Stimulated activated CD8-positive, alpha-beta memory T cell treated with anti-CD3 and anti-CD28 coated beads, Interleukin-15, amount 100 ng/mL, for 48 hours (primary cell): Measurements from ENCODE around the gene DZIP1L.
"Not testable (repeated sequence)": the region's sequence is repeated elsewhere in the genome, so short reads cannot be mapped to it uniquely, and the experiment has no call there.

ENCODE experiments used
- DNase-seq, 2 donors: peaks; one replicate each; pipeline ENCODE4 v3.0.0-alpha.2; 2020; ENCODE audit warnings: low read depth in 2 of 2

Gene DZIP1L

GRCh38 chr3:138114988-138115971 is at the start of gene DZIP1L:
Gene DZIP1L (minus strand): TSS chr3:138115608. CDS start chr3:138103971, 11,637 bp downstream.
- peak; percentile 13 to 27 for DNase-seq

- no peak for DNase-seq
Measured at GRCh38 chr3:138165061-138165460, 49.7 kb upstream of the DZIP1L start.

- DNase-seq, result no peak
Measured at GRCh38 chr3:138157743-138158142, 42.3 kb upstream of the DZIP1L start.

GRCh38 chr3:138154534-138154933 is 39.1 kb upstream of the DZIP1L start:
- DNase-seq, result no peak

GRCh38 chr3:138148503-138148902 is 33.1 kb upstream of the DZIP1L start:
- no peak for DNase-seq

GRCh38 chr3:138142181-138142580 is 26.8 kb upstream of the DZIP1L start:
- not testable (repeated sequence) for DNase-seq

- DNase-seq, result no peak
Measured at GRCh38 chr3:138140940-138141339, 25.5 kb upstream of the DZIP1L start.

- DNase-seq, result no peak
Measured at GRCh38 chr3:138139691-138140090, 24.3 kb upstream of the DZIP1L start.

GRCh38 chr3:138137861-138138260 is 22.5 kb upstream of the DZIP1L start:
- no peak for DNase-seq

GRCh38 chr3:138136201-138136600 is 20.8 kb upstream of the DZIP1L start:
- DNase-seq, result no peak

GRCh38 chr3:138135833-138136194 is 20.4 kb upstream of the DZIP1L start:
- no peak for DNase-seq

- DNase-seq, result no peak
Measured at GRCh38 chr3:138135146-138135832, 19.9 kb upstream of the DZIP1L start.

GRCh38 chr3:138132239-138132638 is 16.8 kb upstream of the DZIP1L start, which contains the start of gene A4GNT:
Gene A4GNT (minus strand): TSS chr3:138132390. CDS start chr3:138131256, 1,134 bp downstream.
- DNase-seq, result no peak

GRCh38 chr3:138127636-138128365 is 12.4 kb upstream of the DZIP1L start:
- DNase-seq, result no peak

GRCh38 chr3:138125548-138126221 is 10.3 kb upstream of the DZIP1L start:
- DNase-seq, result no peak

GRCh38 chr3:138124706-138125355 is 9.4 kb upstream of the DZIP1L start:
- DNase-seq, result no peak

GRCh38 chr3:138124188-138124587 is 8.8 kb upstream of the DZIP1L start:
- DNase-seq, result no peak

- DNase-seq, result no peak
Measured at GRCh38 chr3:138119423-138119766, 4.0 kb upstream of the DZIP1L start.

GRCh38 chr3:138118612-138119422 is 3.4 kb upstream of the DZIP1L start:
- DNase-seq, result peak; percentile 17 to 32

GRCh38 chr3:138114431-138114918 is 933 bp downstream of the DZIP1L start:
- no peak for DNase-seq
